Suprapubic skin (tissue), 3 donors: ENCODE results near the gene PHYHD1.

Experiments
- CTCF ChIP-seq, 2 donors: fragments of 200-600 bp in 1 of 2; fragments of 450-650 bp in 1 of 2; sonication (generic) in 1 of 2; IDR thresholded peaks; one replicate each; pipeline ENCODE4 v1.5.1; 2016 to 2019; ENCODE audit warnings: antibody characterized with exemption in 2 of 2, mild to moderate bottlenecking in 1 of 2, moderate library complexity in 1 of 2
- EP300 ChIP-seq: sonication (generic); formaldehyde crosslinking; IDR thresholded peaks from one replicate; pipeline ENCODE4 v1.6.1; 2017; ENCODE audit warnings: antibody characterized with exemption

- TF ChIP-seq CTCF (IDR thresholded peaks at IDR 0.05) (no peak), EP300 (no peak)
Observed at GRCh38 chr9:128987805-128988204, 67.0 kb downstream of the PHYHD1 start.
